AG08396 (cell line): Measurements from ENCODE around the gene FBXO34.

Source experiments
- DNase-seq: peaks from one replicate; pipeline ENCODE4 v3.0.0; 2012; ENCODE audit warnings: low spot score, mixed read lengths

FBXO34 gene

GRCh38 chr14:55270832-55271571 is at the start of gene FBXO34:
TSS of gene FBXO34 (plus strand) at chr14:55271421. CDS start at chr14:55350391, 78,970 bp downstream.
- peak; percentile 96 for DNase-seq

GRCh38 chr14:55221968-55222367 is 49.3 kb upstream of the FBXO34 start:
- no peak for DNase-seq

- no peak for DNase-seq
Observed at GRCh38 chr14:55223364-55223763, 47.9 kb upstream of the FBXO34 start.

- no peak for DNase-seq
Observed at GRCh38 chr14:55228261-55228660, 43.0 kb upstream of the FBXO34 start.

- no peak for DNase-seq
Observed at GRCh38 chr14:55233591-55233990, 37.6 kb upstream of the FBXO34 start.

- DNase-seq, result no peak
Observed at GRCh38 chr14:55238019-55238680, 33.1 kb upstream of the FBXO34 start.

- DNase-seq, result no peak
Observed at GRCh38 chr14:55239320-55239719, 31.9 kb upstream of the FBXO34 start.

GRCh38 chr14:55240526-55241178 is 30.6 kb upstream of the FBXO34 start:
- peak; percentile 32 for DNase-seq

- DNase-seq, result no peak
Observed at GRCh38 chr14:55241673-55242072, 29.5 kb upstream of the FBXO34 start.

GRCh38 chr14:55243386-55243785 is 27.8 kb upstream of the FBXO34 start:
- no peak for DNase-seq

GRCh38 chr14:55243813-55244212 is 27.4 kb upstream of the FBXO34 start:
- DNase-seq, result no peak

- DNase-seq, result peak; percentile 29
Observed at GRCh38 chr14:55245657-55246268, 25.5 kb upstream of the FBXO34 start.

- no peak for DNase-seq
Observed at GRCh38 chr14:55248411-55248810, 22.8 kb upstream of the FBXO34 start.

GRCh38 chr14:55249423-55249822 is 21.8 kb upstream of the FBXO34 start:
- peak; percentile 76 for DNase-seq

GRCh38 chr14:55253276-55253675 is 17.9 kb upstream of the FBXO34 start:
- no peak for DNase-seq

GRCh38 chr14:55254581-55254980 is 16.6 kb upstream of the FBXO34 start:
- no peak for DNase-seq

- DNase-seq, result no peak
Observed at GRCh38 chr14:55255979-55256378, 15.2 kb upstream of the FBXO34 start.

GRCh38 chr14:55256586-55256985 is 14.6 kb upstream of the FBXO34 start:
- no peak for DNase-seq

- DNase-seq, result no peak
Observed at GRCh38 chr14:55265197-55265596, 6.0 kb upstream of the FBXO34 start.

- peak; percentile 22 for DNase-seq
Observed at GRCh38 chr14:55267820-55268219, 3.4 kb upstream of the FBXO34 start.

GRCh38 chr14:55271572-55272298 is 514 bp downstream of the FBXO34 start:
- DNase-seq, result peak; percentile 90

GRCh38 chr14:55272387-55272786 is 1.2 kb downstream of the FBXO34 start:
- no peak for DNase-seq
